HG02938 (cell line): ENCODE measurements around the gene ZRANB1.

Experiments
- ATAC-seq: cut with Tn5 transposase; IDR thresholded peaks from one replicate; pipeline ENCODE4 v1.9.1; 2021; ENCODE audit warnings: mild to moderate bottlenecking, moderate library complexity; ENCODE audit not compliant: unreplicated experiment

The ZRANB1 gene

GRCh38 chr10:124993345-124993708 lies 51.4 kb downstream of the ZRANB1 start:
- no peak for ATAC-seq

- no peak for ATAC-seq
Observed at GRCh38 chr10:124993736-124994451, 52.0 kb downstream of the ZRANB1 start.

GRCh38 chr10:124994573-124995473 lies 52.9 kb downstream of the ZRANB1 start:
- ATAC-seq: no peak

GRCh38 chr10:124995605-124996004 lies 53.7 kb downstream of the ZRANB1 start:
- no peak for ATAC-seq

- ATAC-seq: no peak
Observed at GRCh38 chr10:124996127-124996853, 54.4 kb downstream of the ZRANB1 start.

- ATAC-seq: no peak
Observed at GRCh38 chr10:124996854-124997215, 54.9 kb downstream of the ZRANB1 start.

GRCh38 chr10:124997306-124997705 lies 55.4 kb downstream of the ZRANB1 start:
- ATAC-seq: no peak

GRCh38 chr10:124997771-124998623 lies 56.1 kb downstream of the ZRANB1 start:
- ATAC-seq: no peak

- ATAC-seq: no peak
Observed at GRCh38 chr10:124998624-124999291, 56.8 kb downstream of the ZRANB1 start.

GRCh38 chr10:124999433-125000365 lies 57.8 kb downstream of the ZRANB1 start:
- no peak for ATAC-seq

- no peak for ATAC-seq
Observed at GRCh38 chr10:125000366-125001312, 58.7 kb downstream of the ZRANB1 start.

- ATAC-seq: no peak
Observed at GRCh38 chr10:125001313-125002046, 59.6 kb downstream of the ZRANB1 start.

GRCh38 chr10:125002047-125002422 lies 60.1 kb downstream of the ZRANB1 start:
- no peak for ATAC-seq

- no peak for ATAC-seq
Observed at GRCh38 chr10:125002423-125003145, 60.7 kb downstream of the ZRANB1 start.

- no peak for ATAC-seq
Observed at GRCh38 chr10:125003146-125003900, 61.4 kb downstream of the ZRANB1 start.
